ENCODE measurements around the gene VNN1.

The VNN1 gene

GRCh38 chr6:132713352-132714134, at the start of gene VNN1:
Gene VNN1, minus strand, starts transcription at chr6:132714055. Its CDS starts 20 bp downstream, at chr6:132714035.
- DNase-seq, result no peak

GRCh38 chr6:132763269-132763668, 49.4 kb upstream of the VNN1 start:
- no peak for DNase-seq

- DNase-seq, result no peak
These were observed 46.4 kb upstream of the VNN1 start for GRCh38 chr6:132760256-132760655.

- DNase-seq, result no peak
These were observed 44.8 kb upstream of the VNN1 start for GRCh38 chr6:132758689-132759088.

GRCh38 chr6:132752255-132752654, 38.4 kb upstream of the VNN1 start:
- no peak for DNase-seq

- DNase-seq, result no peak
These were observed 38.0 kb upstream of the VNN1 start for GRCh38 chr6:132751828-132752227.

GRCh38 chr6:132751306-132751705, 37.5 kb upstream of the VNN1 start:
- DNase-seq, result no peak

- DNase-seq, result no peak
These were observed 36.8 kb upstream of the VNN1 start for GRCh38 chr6:132750455-132751248.

- no peak for DNase-seq
These were observed 35.3 kb upstream of the VNN1 start for GRCh38 chr6:132749111-132749510.

- no peak for DNase-seq
These were observed 34.6 kb upstream of the VNN1 start for GRCh38 chr6:132748446-132748845.

GRCh38 chr6:132746048-132746447, 32.2 kb upstream of the VNN1 start:
- no peak for DNase-seq

GRCh38 chr6:132742495-132742894, 28.6 kb upstream of the VNN1 start:
- DNase-seq, result no peak

- no peak for DNase-seq
These were observed 27.4 kb upstream of the VNN1 start for GRCh38 chr6:132741281-132741680.

- DNase-seq, result no peak
These were observed 22.4 kb upstream of the VNN1 start for GRCh38 chr6:132736239-132736638.

GRCh38 chr6:132734694-132735236, 20.9 kb upstream of the VNN1 start:
- DNase-seq, result peak in 1 of 2 experiments; percentile 8

- DNase-seq, result no peak
These were observed 20.0 kb upstream of the VNN1 start for GRCh38 chr6:132733814-132734213.

GRCh38 chr6:132733283-132733682, 19.4 kb upstream of the VNN1 start:
- no peak for DNase-seq

GRCh38 chr6:132731086-132731485, 17.2 kb upstream of the VNN1 start:
- DNase-seq, result no peak

GRCh38 chr6:132730560-132730959, 16.7 kb upstream of the VNN1 start:
- no peak for DNase-seq

- DNase-seq, result no peak
These were observed 14.8 kb upstream of the VNN1 start for GRCh38 chr6:132728616-132729015.

- DNase-seq, result no peak
These were observed 12.7 kb upstream of the VNN1 start for GRCh38 chr6:132726608-132726975.

- DNase-seq, result peak; percentile 6 to 52
These were observed 12.2 kb upstream of the VNN1 start for GRCh38 chr6:132725947-132726607.

GRCh38 chr6:132725471-132725870, 11.6 kb upstream of the VNN1 start:
- no peak for DNase-seq

Data from NCI-H526 (cell line).